Stimulated activated CD8-positive, alpha-beta memory T cell treated with anti-CD3 and anti-CD28 coated beads, Interleukin-12 subunit alpha, Interleukin-12 subunit beta, amount 100 ng/mL, for 24 hours (primary cell): Measurements from ENCODE around the gene CLNK.

Source experiments
- DNase-seq: peaks from one replicate; pipeline ENCODE4 v3.0.0-alpha.2; 2020; ENCODE audit errors: extremely low read depth

The CLNK gene

DNA sequence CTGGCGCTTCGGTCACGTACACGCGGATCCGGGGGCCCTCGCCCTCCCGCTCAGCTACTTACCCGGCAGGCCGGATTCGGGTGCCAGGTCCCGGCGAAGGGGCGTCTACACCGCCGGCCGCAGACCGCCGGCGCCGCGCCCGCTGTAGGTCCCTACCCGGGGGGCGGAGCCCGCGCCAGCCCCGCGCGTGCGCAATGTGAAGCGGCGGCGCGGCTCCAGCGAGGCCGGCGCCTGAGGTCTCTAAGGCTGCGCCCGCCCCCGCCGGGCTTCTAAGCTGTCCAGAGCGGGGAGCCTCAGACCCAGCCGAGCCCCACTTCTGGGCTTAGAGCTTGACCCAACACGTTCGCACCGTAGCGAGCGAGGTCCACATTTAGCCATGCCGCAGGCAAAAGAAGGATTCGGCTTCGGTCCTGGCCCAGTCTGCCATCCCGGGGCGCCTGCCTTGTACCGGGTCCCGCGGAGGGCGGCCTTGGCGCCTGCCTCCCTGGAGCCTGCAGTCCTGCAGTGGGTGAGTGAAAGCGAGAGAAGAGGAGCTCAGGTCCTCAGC is 227.2 kb downstream of the CLNK start, which contains the start of gene ZNF518B:
TSS of gene ZNF518B (minus strand) at position 172 of the 547 bp plus-strand sequence. CDS start 11,098 bp downstream, outside the sequence.
- no peak for DNase-seq

DNA sequence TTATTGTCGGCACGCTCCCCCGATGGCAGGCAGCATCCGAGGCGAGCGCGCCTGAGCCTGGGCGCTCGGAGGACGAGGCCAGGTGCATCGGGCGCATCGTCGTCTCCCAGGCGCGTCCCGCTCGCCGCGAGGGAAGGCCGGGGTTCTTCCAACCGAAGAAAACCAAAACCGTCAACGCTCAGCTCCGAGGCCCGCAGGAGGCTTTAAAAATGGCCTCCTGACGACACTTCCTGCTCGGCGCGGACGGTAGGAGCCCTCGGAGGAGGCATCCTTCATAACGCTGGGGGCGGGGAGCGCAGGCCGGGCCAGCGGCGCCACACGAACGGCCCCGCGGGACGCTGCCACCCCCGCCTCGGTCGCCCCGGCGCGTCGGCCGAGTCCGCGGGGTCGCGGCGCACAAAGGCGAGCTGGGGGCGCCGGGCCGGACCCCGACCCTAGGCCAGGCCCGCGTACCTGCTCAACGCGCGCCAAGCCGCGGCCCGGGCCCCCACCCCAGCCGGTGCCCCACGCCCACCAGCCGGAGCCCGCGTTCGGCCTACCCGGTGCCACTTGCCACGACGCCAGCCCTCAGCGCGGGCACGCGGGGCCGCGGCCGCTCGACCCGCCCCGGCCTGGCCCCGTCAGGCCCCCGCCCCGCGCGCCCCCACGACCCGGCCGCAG is 227.8 kb downstream of the CLNK start:
- no peak for DNase-seq

DNA sequence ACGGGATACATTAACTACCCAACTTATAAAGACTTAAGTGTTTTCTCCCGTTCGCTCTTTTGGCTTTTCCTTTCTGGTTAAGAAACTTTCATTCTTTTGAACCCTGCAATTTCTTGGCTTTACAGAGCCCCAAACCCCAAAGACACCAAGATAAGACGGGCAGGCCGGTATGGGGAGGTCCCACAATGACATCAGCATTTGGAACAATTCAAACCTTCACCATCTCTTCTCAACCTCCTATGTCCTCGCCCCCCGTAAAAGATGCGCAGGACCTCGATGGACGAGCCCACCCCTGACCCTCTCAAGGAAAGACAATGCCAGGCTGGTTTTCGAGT is 228.3 kb downstream of the CLNK start:
- DNase-seq = no peak

GRCh38 chr4:10455133-10455532 is 229.4 kb downstream of the CLNK start:
- DNase-seq = no peak

DNA sequence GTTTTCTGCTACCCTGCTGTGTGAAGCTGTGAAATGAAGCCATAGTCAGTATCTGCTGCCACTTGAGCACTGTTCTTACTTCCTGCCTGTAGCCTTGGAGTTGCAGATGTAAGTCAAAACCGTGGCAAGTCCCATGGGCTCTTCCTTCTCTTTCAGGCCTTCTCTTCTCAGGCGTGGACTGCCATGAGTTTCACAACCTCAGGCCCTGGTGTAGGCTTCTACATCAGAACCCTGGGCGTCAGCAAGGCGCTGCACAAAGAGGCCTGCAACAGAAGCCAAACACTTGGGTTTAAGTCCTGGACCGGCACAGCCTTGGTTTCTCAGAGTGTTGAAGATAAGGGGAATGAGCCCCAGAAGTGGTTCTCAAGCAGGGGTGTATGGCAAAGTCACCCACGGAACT is 229.8 kb downstream of the CLNK start:
- DNase-seq = no peak

DNA sequence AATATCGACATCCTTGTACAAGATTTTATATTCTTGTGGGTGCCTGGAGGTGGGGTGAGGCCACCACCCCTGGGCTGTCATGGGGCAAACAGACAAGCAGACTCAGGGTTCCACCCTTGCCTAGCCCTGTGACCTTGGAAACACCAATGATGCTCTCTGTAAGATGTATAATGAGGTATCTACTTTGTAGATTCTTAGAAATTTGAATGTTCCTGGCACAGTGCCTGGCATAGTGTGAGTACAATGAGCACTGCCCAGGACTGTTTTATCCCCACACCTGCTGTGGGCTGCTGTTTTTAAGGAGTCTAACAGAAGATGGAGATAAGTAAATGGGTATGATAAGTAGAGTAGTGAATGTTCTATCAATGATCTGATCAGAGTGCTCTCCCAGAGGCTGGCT is 230.4 kb downstream of the CLNK start:
- no peak for DNase-seq

- no peak for DNase-seq
Measured at GRCh38 chr4:10448991-10449390, 235.6 kb downstream of the CLNK start.

GRCh38 chr4:10442976-10443375 is 241.6 kb downstream of the CLNK start:
- no peak for DNase-seq

DNA sequence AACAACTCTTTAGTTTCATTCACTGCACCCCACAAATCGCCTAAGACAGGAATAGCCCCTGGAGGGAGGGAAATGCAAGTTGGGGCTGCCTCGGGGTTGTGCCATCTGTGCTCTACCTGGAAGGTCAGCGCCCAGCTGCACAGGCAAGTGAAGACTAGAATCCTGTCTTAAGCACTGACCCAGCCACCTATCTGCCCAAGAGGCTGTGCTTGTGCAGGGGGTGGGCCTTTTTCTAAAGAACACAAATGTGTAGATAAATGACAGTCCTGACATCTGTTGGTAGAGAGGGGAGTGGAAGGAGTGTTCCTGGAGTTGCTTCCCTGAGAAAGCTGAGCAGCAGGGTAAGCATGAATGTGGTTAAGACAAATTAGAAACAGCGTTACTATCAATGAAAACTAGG is 243.1 kb downstream of the CLNK start:
- no peak for DNase-seq

- DNase-seq = no peak
Measured at GRCh38 chr4:10438924-10439323, 245.6 kb downstream of the CLNK start.

DNA sequence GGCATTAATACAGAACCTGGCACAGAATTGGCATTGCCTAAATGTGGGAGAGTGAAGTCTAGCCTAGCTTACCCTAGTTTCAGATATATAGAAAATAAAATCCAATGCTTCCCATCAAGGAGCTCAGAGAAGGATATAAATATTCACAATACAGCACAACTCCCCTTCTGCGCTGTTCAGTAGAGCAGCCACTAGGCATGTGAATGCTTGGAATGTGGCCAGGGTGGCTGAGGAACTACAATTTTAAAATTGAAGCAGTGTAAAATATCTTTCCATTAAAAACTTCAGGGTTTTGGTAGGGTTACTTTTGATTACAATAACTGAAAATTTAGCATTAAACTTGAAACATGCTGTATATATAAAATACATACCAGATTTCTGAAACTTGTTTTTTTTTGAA is 246.8 kb downstream of the CLNK start:
- no peak for DNase-seq
